B cell (primary cell): Measurements from ENCODE around the gene PRAC2. TPM values are rescaled to one million over a fixed set of nuclear protein-coding genes. Genes with fewer than 3 reads are reported as not detected.

Source experiments
- ATAC-seq: fragments of 200-7000 bp; cut with Tn5 transposase; one replicate; pipeline ENCODE4 v1.10.0; 2021; ENCODE audit warnings: low read depth, mild to moderate bottlenecking, moderate number of reproducible peaks, moderate library complexity
- CTCF ChIA-PET: fragments of 350-600 bp; sonication (Branson Sonifier 250); formaldehyde crosslinking; loops from one replicate; lab custom pipeline; 2021; ENCODE audit warnings: antibody characterized with exemption, inconsistent platforms; lab: Charles Lee
- POLR2A ChIA-PET: fragments of 350-600 bp; sonication (Branson Sonifier 250); formaldehyde crosslinking; loops from one replicate; lab custom pipeline; 2021; ENCODE audit warnings: antibody characterized with exemption; lab: Charles Lee
- DNase-seq: peaks from one replicate; pipeline ENCODE4 v3.0.0; 2013
- H2AFZ ChIP-seq: 2 replicates; pipeline ENCODE4 v1.6.1; 2012; ENCODE audit warnings: mild to moderate bottlenecking, low read depth, low read length; ENCODE audit not compliant: insufficient read depth, poor library complexity, severe bottlenecking
- H3K27ac ChIP-seq, 2 donors: 1 replicate in 1 of 2; 2 replicates in 1 of 2; pipeline ENCODE4 v1.5.1; 2012 to 2013; ENCODE audit warnings: low read length in 2 of 2, mild to moderate bottlenecking in 2 of 2, moderate library complexity in 1 of 2
- H3K27me3 ChIP-seq, 4 experiments: fragments of 200-600 bp in 1 of 4; sonication (generic) in 1 of 4; replicated peaks in 1 of 4; 1 replicate in 2 of 4; 2 replicates in 2 of 4; pipeline versions ENCODE4 v1.6.1 to v1.7.0; 2013 to 2016; ENCODE audit warnings: low read length in 3 of 4, mild to moderate bottlenecking in 2 of 4, mixed read lengths in 1 of 4, moderate library complexity in 1 of 4; ENCODE audit not compliant: insufficient read depth in 4 of 4, control insufficient read depth in 3 of 4; ENCODE audit errors: control extremely low read depth in 1 of 4
- H3K36me3 ChIP-seq, 2 experiments: replicated peaks in 1 of 2; 1 replicate in 1 of 2; 2 replicates in 1 of 2; pipeline versions ENCODE4 v1.6.1 to v1.7.1; 2013; ENCODE audit warnings: low read length in 1 of 2; ENCODE audit not compliant: insufficient read depth in 2 of 2, control insufficient read depth in 1 of 2; ENCODE audit errors: control extremely low read depth in 1 of 2, extremely low read depth in 1 of 2
- H3K4me1 ChIP-seq, 2 donors: fragments of 200-600 bp in 1 of 2; sonication (generic) in 1 of 2; 1 replicate in 1 of 2; 2 replicates in 1 of 2; pipeline versions ENCODE4 v1.5.1 to v1.6.1; 2013 to 2017; ENCODE audit warnings: low read length in 2 of 2; ENCODE audit not compliant: control insufficient read depth in 2 of 2, insufficient read depth in 2 of 2
- H3K4me2 ChIP-seq: replicated peaks from 2 replicates; pipeline ENCODE3; 2012; ENCODE audit warnings: mild to moderate bottlenecking, low read depth, low read length; ENCODE audit not compliant: poor library complexity, severe bottlenecking
- H3K4me3 ChIP-seq, 5 experiments: fragments of 200-600 bp in 1 of 5; sonication (generic) in 1 of 5; 1 replicate in 3 of 5; 2 replicates in 2 of 5; pipeline versions ENCODE4 v1.5.1 to v1.7.0; 2011 to 2016; ENCODE audit warnings: low read length in 4 of 5, mild to moderate bottlenecking in 4 of 5, low read depth in 2 of 5, control low read depth in 1 of 5, moderate library complexity in 1 of 5; ENCODE audit not compliant: insufficient read depth in 1 of 5; ENCODE audit errors: control extremely low read depth in 1 of 5, extremely low read depth in 1 of 5
- H3K79me2 ChIP-seq: fragments of 200-600 bp; sonication (generic); one replicate; pipeline ENCODE4 v1.6.0; 2016; ENCODE audit warnings: low read length; ENCODE audit not compliant: control insufficient read depth, insufficient read depth
- H3K9ac ChIP-seq: fragments of 200-600 bp; sonication (generic); 2 replicates; pipeline ENCODE4 v1.6.1; 2017; ENCODE audit warnings: mild to moderate bottlenecking, low read length, moderate library complexity
- H3K9me3 ChIP-seq, 3 donors: one replicate each; pipeline versions ENCODE4 v1.6.1 to v1.7.1; 2013; ENCODE audit warnings: low read length in 2 of 3; ENCODE audit not compliant: control insufficient read depth in 2 of 3, insufficient read depth in 1 of 3; ENCODE audit errors: control extremely low read depth in 1 of 3
- H4K20me1 ChIP-seq: 2 replicates; pipeline ENCODE4 v1.6.0; 2012; ENCODE audit warnings: mild to moderate bottlenecking, low read length; ENCODE audit not compliant: insufficient read depth, control insufficient read depth, poor library complexity, severe bottlenecking
- H3K27ac Mint-ChIP-seq: one replicate; pipeline ENCODE4 v1.8.0; 2021; ENCODE audit warnings: mixed read lengths
- H3K27me3 Mint-ChIP-seq: one replicate; pipeline ENCODE4 v1.8.0; 2021; ENCODE audit warnings: mixed read lengths
- H3K4me1 Mint-ChIP-seq: one replicate; pipeline ENCODE4 v1.8.0; 2021; ENCODE audit warnings: mixed read lengths
- H3K4me3 Mint-ChIP-seq: one replicate; pipeline ENCODE4 v1.8.0; 2021; ENCODE audit warnings: mixed read lengths
- H3K9me3 Mint-ChIP-seq: one replicate; pipeline ENCODE4 v1.8.0; 2022; ENCODE audit warnings: mixed read lengths; ENCODE audit not compliant: insufficient read depth
- CTCF ChIP-seq: fragments of 200-600 bp; IDR thresholded peaks from one replicate; pipeline ENCODE4 v1.8.0; 2022; ENCODE audit warnings: antibody characterized with exemption, mild to moderate bottlenecking
- EZH2 ChIP-seq: IDR thresholded peaks from 2 replicates; pipeline ENCODE4 v1.6.1; 2012; ENCODE audit warnings: borderline replicate concordance, low read depth, mild to moderate bottlenecking, moderate library complexity, low read length; ENCODE audit not compliant: insufficient read depth, poor library complexity, severe bottlenecking
- WGBS: methylation state at CpG from one replicate; pipeline ENCODE4 v1.1.5; 2013; ENCODE audit warnings: missing lambda C conversion rate; ENCODE audit not compliant: insufficient coverage; 5-methylcytosine and 5-hydroxymethylcytosine counted together
- intact Hi-C: fragments of 100-400 bp; cut with micrococcal nuclease; formaldehyde crosslinking; loops from one replicate; pipeline ENCODE4 v1.10.0; 2022
- polyA plus RNA-seq: library from polyadenylated mRNA; depleted of rRNA; stranded (reverse); fragments of >200 nt; gene quantifications from 2 replicates; pipeline ENCODE4 v1.2.3, GENCODE V29; 2012
- total RNA-seq, 2 donors: library from RNA; stranded (reverse); fragments of 120-200 nt in 1 of 2; gene quantifications; 1 replicate in 1 of 2; 2 replicates in 1 of 2; pipeline versions ENCODE4 v1.2.3 to v1.2.4, GENCODE V29; 2013 to 2022

PRAC2 gene
- total and polyA plus RNA-seq, 2 donors (not counting 1 experiment from before 2014, with no cell fraction given) = not detected

- DNase-seq (peak; percentile 38), ATAC-seq (no peak)
- no peak overlapping the region for H3K9ac ChIP-seq
- no peaks in the 10 kb centered on the region for H3K79me2 ChIP-seq
- no peak overlapping the region for H3K27ac Mint-ChIP-seq
- no peak overlapping the region for H2AFZ ChIP-seq
- CTCF ChIA-PET = interaction anchor here (1.0 to 2.6 kb wide), 3 partner anchors 26 to 32 kb away, joined by 3 to 13 read pairs (median 3); partner anchors contain the start of gene PRAC2
- POLR2A ChIA-PET = no interaction called here
- TF ChIP-seq EZH2 (peak; percentile 90), CTCF (no peak)
- no peak overlapping the region for H3K4me3 ChIP-seq
- H3K4me1 Mint-ChIP-seq = peaks cover 19% of the 10 kb centered on the region
- no peak overlapping the region for H3K4me3 Mint-ChIP-seq
- H3K36me3 ChIP-seq = no peaks in the 10 kb centered on the region
- 17% methylated on average over 27 of the region's 32 CpGs for WGBS
- H3K9me3 Mint-ChIP-seq = no peaks in the 10 kb centered on the region
- no peak overlapping the region for H3K27ac ChIP-seq
- intact Hi-C loops = no loop called here
- peaks cover 10 to 68% of the 10 kb centered on the region in 2 donors for H3K4me1 ChIP-seq
- H3K27me3 Mint-ChIP-seq = peaks cover 77% of the 10 kb centered on the region
- H3K27me3 ChIP-seq = peaks cover 0 to 100% (median 89%) of the 10 kb centered on the region in 4 experiments
- H4K20me1 ChIP-seq = no peaks in the 10 kb centered on the region
- no peak overlapping the region for H3K4me2 ChIP-seq
- peaks cover 0 to 52% (median 6%) of the 10 kb centered on the region in 3 donors for H3K9me3 ChIP-seq
These were observed 26.9 kb downstream of the PRAC2 start for GRCh38 chr17:48749621-48750553.

GRCh38 chr17:48751172-48751571, 28.2 kb downstream of the PRAC2 start:
- no peak overlapping the region for H2AFZ ChIP-seq
- peaks cover 79% of the 10 kb centered on the region for H3K27me3 Mint-ChIP-seq
- no peak overlapping the region for H3K9ac ChIP-seq
- H3K27ac Mint-ChIP-seq = no peak overlapping the region
- H3K4me3 ChIP-seq = no peak overlapping the region
- peaks cover 0 to 100% (median 88%) of the 10 kb centered on the region in 4 experiments for H3K27me3 ChIP-seq
- intact Hi-C loops = no loop called here
- ChIA-PET CTCF (interaction anchor here (0.7 to 1.8 kb wide), 5 partner anchors 16 to 128 kb away, joined by 3 to 5 read pairs (median 3); partner anchors contain the start of gene PRAC2), POLR2A (no interaction called here)
- H3K79me2 ChIP-seq = no peaks in the 10 kb centered on the region
- H3K27ac ChIP-seq = no peak overlapping the region
- no peaks in the 10 kb centered on the region for H4K20me1 ChIP-seq
- H3K36me3 ChIP-seq = no peaks in the 10 kb centered on the region
- DNase-seq (peak; percentile 24), ATAC-seq (no peak)
- H3K4me3 Mint-ChIP-seq = no peak overlapping the region
- no peaks in the 10 kb centered on the region for H3K9me3 Mint-ChIP-seq
- H3K9me3 ChIP-seq = peaks cover 0 to 54% (median 6%) of the 10 kb centered on the region in 3 donors
- H3K4me2 ChIP-seq = no peak overlapping the region
- TF ChIP-seq CTCF (no peak), EZH2 (no peak)
- peaks cover 21% of the 10 kb centered on the region for H3K4me1 Mint-ChIP-seq
- H3K4me1 ChIP-seq = peaks cover 18 to 67% of the 10 kb centered on the region in 2 donors
- 11% methylated on average over 3 of the region's 3 CpGs for WGBS
